ENCODE results near the gene NCOA1.

DNA sequence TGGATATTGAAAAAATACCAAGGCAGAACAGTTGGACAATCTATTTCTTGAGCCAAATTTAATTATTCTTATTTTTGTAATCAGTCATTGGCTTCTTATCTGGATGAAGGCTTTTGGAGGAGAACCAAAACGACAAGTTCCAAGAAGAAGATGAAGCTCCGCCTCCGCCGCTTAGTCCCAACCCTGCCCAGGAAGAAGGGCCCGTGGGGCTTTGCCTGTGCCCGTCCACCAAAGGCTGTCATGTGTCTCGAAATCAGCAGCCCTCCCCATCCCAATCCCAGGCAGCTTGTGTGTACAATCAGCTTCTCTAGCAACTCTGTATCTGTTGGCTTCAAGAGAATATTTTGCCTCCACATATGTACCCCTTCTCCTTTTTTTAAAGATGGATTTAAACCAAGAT is 277.5 kb downstream of the NCOA1 start:
- TF ChIP-seq, protein P1, sequence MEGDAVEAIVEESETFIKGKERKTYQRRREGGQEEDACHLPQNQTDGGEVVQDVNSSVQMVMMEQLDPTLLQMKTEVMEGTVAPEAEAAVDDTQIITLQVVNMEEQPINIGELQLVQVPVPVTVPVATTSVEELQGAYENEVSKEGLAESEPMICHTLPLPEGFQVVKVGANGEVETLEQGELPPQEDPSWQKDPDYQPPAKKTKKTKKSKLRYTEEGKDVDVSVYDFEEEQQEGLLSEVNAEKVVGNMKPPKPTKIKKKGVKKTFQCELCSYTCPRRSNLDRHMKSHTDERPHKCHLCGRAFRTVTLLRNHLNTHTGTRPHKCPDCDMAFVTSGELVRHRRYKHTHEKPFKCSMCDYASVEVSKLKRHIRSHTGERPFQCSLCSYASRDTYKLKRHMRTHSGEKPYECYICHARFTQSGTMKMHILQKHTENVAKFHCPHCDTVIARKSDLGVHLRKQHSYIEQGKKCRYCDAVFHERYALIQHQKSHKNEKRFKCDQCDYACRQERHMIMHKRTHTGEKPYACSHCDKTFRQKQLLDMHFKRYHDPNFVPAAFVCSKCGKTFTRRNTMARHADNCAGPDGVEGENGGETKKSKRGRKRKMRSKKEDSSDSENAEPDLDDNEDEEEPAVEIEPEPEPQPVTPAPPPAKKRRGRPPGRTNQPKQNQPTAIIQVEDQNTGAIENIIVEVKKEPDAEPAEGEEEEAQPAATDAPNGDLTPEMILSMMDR (IDR thresholded peaks at IDR 0.05), result no peak
- no peak for TF ChIP-seq POLR2AphosphoS5 (IDR thresholded peaks at IDR 0.05)

All from gastroesophageal sphincter (tissue), 3 donors.